Transverse colon (tissue), 3 donors: ENCODE measurements around the gene KCNQ2.

Experiments
- CTCF ChIP-seq, 5 experiments: fragments of 200-600 bp in 3 of 5; fragments of 450-650 bp in 2 of 5; sonication (generic) in 3 of 5; IDR thresholded peaks; 1 replicate in 2 of 5; 2 replicates in 3 of 5; pipeline ENCODE4 v1.5.1; 2016 to 2017; ENCODE audit warnings: antibody characterized with exemption in 5 of 5, inconsistent platforms in 3 of 5, mild to moderate bottlenecking in 2 of 5, moderate library complexity in 1 of 5
- EP300 ChIP-seq: sonication (generic); formaldehyde crosslinking; IDR thresholded peaks from one replicate; pipeline ENCODE4 v1.6.1; 2017; ENCODE audit warnings: antibody characterized with exemption, low read depth

- TF ChIP-seq CTCF (IDR thresholded peaks at IDR 0.05) (no peak), EP300 (no peak)
These were observed 8.2 kb downstream of the KCNQ2 start for GRCh38 chr20:63464289-63464635.
